HUES48 (cell line): Measurements from ENCODE around the gene GRID1.

Source experiments
- H3K27ac ChIP-seq: one replicate; pipeline ENCODE4 v1.7.0; 2013; ENCODE audit warnings: low read depth, low read length, inconsistent platforms
- H3K27me3 ChIP-seq: 2 replicates; pipeline ENCODE4 v1.6.1; 2013; ENCODE audit warnings: mild to moderate bottlenecking, low read length; ENCODE audit not compliant: control insufficient read depth, insufficient read depth
- H3K36me3 ChIP-seq: 2 replicates; pipeline ENCODE4 v1.6.1; 2013; ENCODE audit warnings: low read length; ENCODE audit not compliant: control insufficient read depth, insufficient read depth
- H3K4me1 ChIP-seq: 2 replicates; pipeline ENCODE4 v1.6.1; 2013; ENCODE audit warnings: mild to moderate bottlenecking, low read length; ENCODE audit not compliant: control insufficient read depth, insufficient read depth
- H3K4me3 ChIP-seq: 2 replicates; pipeline ENCODE4 v1.5.1; 2013; ENCODE audit warnings: mild to moderate bottlenecking, low read depth, low read length
- H3K9ac ChIP-seq: 2 replicates; pipeline ENCODE4 v1.6.1; 2013; ENCODE audit warnings: mild to moderate bottlenecking, low read depth, low read length, moderate library complexity
- H3K9me3 ChIP-seq: 2 replicates; pipeline ENCODE4 v1.6.1; 2013; ENCODE audit warnings: low read length; ENCODE audit not compliant: control insufficient read depth, insufficient read depth

Gene GRID1

GRCh38 chr10:85915245-85915846, 451.2 kb downstream of the GRID1 start:
- no peaks in the 10 kb centered on the region for H3K27me3 ChIP-seq
- no peak overlapping the region for H3K4me3 ChIP-seq
- H3K36me3 ChIP-seq: no peaks in the 10 kb centered on the region
- no peak overlapping the region for H3K9ac ChIP-seq
- no peak overlapping the region for H3K27ac ChIP-seq
- H3K9me3 ChIP-seq: no peaks in the 10 kb centered on the region
- H3K4me1 ChIP-seq: peaks cover 16% of the 10 kb centered on the region

- H3K27me3 ChIP-seq: no peaks in the 10 kb centered on the region
- H3K27ac ChIP-seq: no peak overlapping the region
- H3K9ac ChIP-seq: no peak overlapping the region
- H3K9me3 ChIP-seq: no peaks in the 10 kb centered on the region
- no peak overlapping the region for H3K4me3 ChIP-seq
- peaks cover 13% of the 10 kb centered on the region for H3K4me1 ChIP-seq
- H3K36me3 ChIP-seq: no peaks in the 10 kb centered on the region
Measured at GRCh38 chr10:85914720-85915119, 451.9 kb downstream of the GRID1 start.

GRCh38 chr10:85908462-85908861, 458.1 kb downstream of the GRID1 start:
- Histone ChIP-seq H3K4me1 (no peaks in the 10 kb centered on the region), H3K4me3 (no peak overlapping the region), H3K27me3 (no peaks in the 10 kb centered on the region), H3K9ac (no peak overlapping the region), H3K36me3 (no peaks in the 10 kb centered on the region), H3K27ac (no peak overlapping the region), H3K9me3 (no peaks in the 10 kb centered on the region)

DNA sequence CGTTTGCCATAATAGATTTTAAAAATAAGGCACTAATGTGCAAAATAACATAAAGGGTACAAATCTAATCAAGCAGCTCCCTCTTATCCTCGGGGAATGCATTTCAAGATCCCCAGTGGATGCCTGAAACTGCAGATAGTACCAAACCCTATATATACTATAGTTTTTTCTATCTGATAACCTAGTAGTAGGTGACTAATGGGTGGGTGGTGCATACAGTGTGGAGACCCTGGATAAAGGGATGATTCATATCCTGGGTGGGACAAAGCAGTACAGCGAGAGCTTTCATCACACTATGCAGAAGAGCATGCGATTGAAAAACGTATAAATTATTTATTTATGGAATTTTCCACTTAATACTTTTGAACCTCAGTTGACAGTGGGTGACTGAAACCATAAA, 464.5 kb downstream of the GRID1 start:
- Histone ChIP-seq H3K36me3 (no peaks in the 10 kb centered on the region), H3K27me3 (no peaks in the 10 kb centered on the region), H3K9me3 (no peaks in the 10 kb centered on the region), H3K4me1 (no peaks in the 10 kb centered on the region), H3K9ac (no peak overlapping the region), H3K4me3 (no peak overlapping the region), H3K27ac (no peak overlapping the region)

DNA sequence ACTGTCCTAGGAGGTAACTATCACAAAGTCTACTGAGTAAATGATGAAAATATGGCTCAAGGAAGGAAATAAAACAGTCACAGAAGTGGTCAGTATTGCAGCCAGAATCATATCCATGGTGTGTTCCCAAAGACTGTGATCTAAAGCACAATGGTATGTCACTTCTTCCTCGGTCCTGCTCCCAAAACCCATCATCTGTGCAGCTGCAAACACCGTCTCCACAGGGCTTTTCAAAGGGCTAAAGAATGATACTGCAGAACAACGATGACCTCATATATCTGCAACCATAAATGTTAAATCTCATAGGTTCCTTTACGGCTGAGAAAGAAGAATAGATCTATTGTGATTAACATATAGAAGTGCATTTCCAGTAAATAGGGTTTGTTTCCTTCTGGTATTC, 465.0 kb downstream of the GRID1 start:
- Histone ChIP-seq H3K4me3 (no peak overlapping the region), H3K36me3 (no peaks in the 10 kb centered on the region), H3K9ac (no peak overlapping the region), H3K9me3 (no peaks in the 10 kb centered on the region), H3K27ac (no peak overlapping the region), H3K27me3 (no peaks in the 10 kb centered on the region), H3K4me1 (no peaks in the 10 kb centered on the region)

DNA sequence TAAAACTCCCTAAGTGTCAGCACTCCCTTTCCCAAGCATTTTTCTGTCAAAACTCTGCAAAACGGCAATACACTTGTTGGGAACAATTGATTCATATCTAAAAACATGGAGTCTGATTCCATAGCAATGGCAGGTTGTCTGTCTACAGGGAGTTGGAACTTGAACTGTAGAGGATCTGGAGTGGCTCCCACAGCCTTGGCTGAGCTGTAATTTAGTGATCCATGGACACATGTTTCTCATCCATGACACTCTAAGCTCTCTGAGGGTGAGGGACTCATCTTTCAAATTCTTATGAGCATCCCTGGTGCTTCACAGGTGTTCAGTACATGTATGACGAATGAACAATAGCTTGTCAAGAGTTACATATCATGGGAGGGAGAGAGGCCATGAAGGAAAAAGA, 466.1 kb downstream of the GRID1 start:
- H3K27me3 ChIP-seq: no peaks in the 10 kb centered on the region

GRCh38 chr10:85900061-85900460, 466.5 kb downstream of the GRID1 start:
- Histone ChIP-seq H3K27ac (no peak overlapping the region), H3K4me1 (no peaks in the 10 kb centered on the region), H3K4me3 (no peak overlapping the region), H3K9me3 (no peaks in the 10 kb centered on the region), H3K36me3 (no peaks in the 10 kb centered on the region), H3K27me3 (no peaks in the 10 kb centered on the region), H3K9ac (no peak overlapping the region)

More for the DNA sequence above, 466.1 kb downstream of the GRID1 start:
- H3K27ac ChIP-seq: no peak overlapping the region
- H3K4me1 ChIP-seq: no peaks in the 10 kb centered on the region
- no peaks in the 10 kb centered on the region for H3K9me3 ChIP-seq
- no peak overlapping the region for H3K9ac ChIP-seq
- H3K36me3 ChIP-seq: no peaks in the 10 kb centered on the region
- H3K4me3 ChIP-seq: no peak overlapping the region

- peaks cover 27% of the 10 kb centered on the region for H3K4me1 ChIP-seq
- H3K27ac ChIP-seq: no peak overlapping the region
- no peaks in the 10 kb centered on the region for H3K9me3 ChIP-seq
- H3K36me3 ChIP-seq: no peaks in the 10 kb centered on the region
- no peaks in the 10 kb centered on the region for H3K27me3 ChIP-seq
- H3K9ac ChIP-seq: no peak overlapping the region
- H3K4me3 ChIP-seq: peak overlapping the region; percentile 3; the same call in 1 of the 2 replicates
Measured at GRCh38 chr10:85891472-85891871, 475.1 kb downstream of the GRID1 start.

DNA sequence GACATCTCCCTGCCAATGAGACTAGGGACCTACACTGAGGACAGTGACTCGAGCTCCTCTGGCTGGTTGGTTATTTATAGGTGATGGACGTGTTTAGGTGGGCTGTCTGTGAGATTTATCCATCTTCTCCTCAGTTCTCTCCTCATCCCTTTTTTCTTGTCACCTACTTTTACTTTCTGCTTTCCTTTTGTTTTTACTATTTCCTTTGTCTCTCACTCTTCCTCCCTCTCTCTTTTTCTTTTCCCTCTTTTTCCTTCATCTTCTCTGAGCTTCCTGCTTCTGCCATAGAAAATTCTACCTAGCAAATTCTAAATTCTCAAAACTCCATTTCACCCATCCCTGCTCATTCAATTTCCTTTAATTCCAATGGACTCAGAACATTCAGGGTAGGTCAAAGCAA, 478.0 kb downstream of the GRID1 start:
- Histone ChIP-seq H3K4me1 (peaks cover 25% of the 10 kb centered on the region), H3K9me3 (no peaks in the 10 kb centered on the region), H3K27ac (no peak overlapping the region), H3K4me3 (no peak overlapping the region), H3K36me3 (no peaks in the 10 kb centered on the region), H3K27me3 (no peaks in the 10 kb centered on the region), H3K9ac (no peak overlapping the region)

DNA sequence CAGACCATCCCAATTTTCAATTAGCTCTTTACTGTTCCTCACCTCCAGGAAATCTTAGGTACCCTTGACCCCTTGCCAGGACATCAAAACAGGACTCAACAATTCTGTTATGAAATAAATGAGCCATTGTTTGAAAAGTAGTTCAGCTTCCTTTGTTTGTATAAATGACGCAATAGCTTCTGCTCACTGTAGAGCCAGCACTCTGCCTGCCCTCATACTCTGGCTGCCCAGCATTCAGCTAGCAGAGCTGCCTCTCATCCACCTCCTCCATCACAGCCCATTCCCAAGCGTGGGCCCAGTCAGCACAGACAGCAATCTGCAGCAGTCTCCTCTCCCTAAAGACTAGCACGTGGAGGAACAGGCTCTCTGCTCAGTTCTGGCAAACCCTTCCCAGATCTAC, 478.6 kb downstream of the GRID1 start:
- H3K27ac ChIP-seq: no peak overlapping the region

GRCh38 chr10:85874208-85874607, 492.4 kb downstream of the GRID1 start:
- H3K9ac ChIP-seq: no peak overlapping the region
- H3K36me3 ChIP-seq: no peaks in the 10 kb centered on the region
- H3K27ac ChIP-seq: no peak overlapping the region
- H3K9me3 ChIP-seq: peaks cover 11% of the 10 kb centered on the region
- no peak overlapping the region for H3K4me3 ChIP-seq
- H3K27me3 ChIP-seq: no peaks in the 10 kb centered on the region
- H3K4me1 ChIP-seq: no peaks in the 10 kb centered on the region

More for the DNA sequence above, 478.6 kb downstream of the GRID1 start:
- Histone ChIP-seq H3K9ac (no peak overlapping the region), H3K27me3 (no peaks in the 10 kb centered on the region), H3K9me3 (no peaks in the 10 kb centered on the region), H3K4me3 (no peak overlapping the region), H3K36me3 (no peaks in the 10 kb centered on the region), H3K4me1 (peaks cover 20% of the 10 kb centered on the region)
